Vagina (tissue), 2 donors: ENCODE measurements around the gene INHBC. TPM values are rescaled to one million over a fixed set of nuclear protein-coding genes. Genes with fewer than 3 reads are reported as not detected.

Experiments
- DNase-seq, 2 donors: peaks; one replicate each; pipeline ENCODE4 v3.0.0-alpha.2; 2017; ENCODE audit errors: extremely low spot score in 2 of 2
- H3K27ac ChIP-seq: fragments of 200-600 bp; sonication (generic); one replicate; pipeline ENCODE4 v1.5.1; 2019
- H3K27me3 ChIP-seq: fragments of 200-600 bp; sonication (generic); one replicate; pipeline ENCODE4 v1.5.1; 2019
- H3K36me3 ChIP-seq, 2 donors: fragments of 200-600 bp; sonication (generic); one replicate each; pipeline ENCODE4 v1.5.1; 2017 to 2019
- H3K4me1 ChIP-seq: fragments of 200-600 bp; sonication (generic); one replicate; pipeline ENCODE4 v1.5.1; 2019
- H3K4me3 ChIP-seq, 2 donors: fragments of 200-600 bp; sonication (generic); 1 replicate in 1 of 2; 2 replicates in 1 of 2; pipeline ENCODE4 v1.5.1; 2016 to 2019
- H3K9me3 ChIP-seq: fragments of 200-600 bp; sonication (generic); one replicate; pipeline ENCODE4 v1.5.1; 2019
- CTCF ChIP-seq, 3 experiments: fragments of 450-650 bp in 2 of 3; fragments of 200-600 bp in 1 of 3; sonication (generic) in 1 of 3; IDR thresholded peaks; one replicate each; pipeline ENCODE4 v1.5.1; 2017 to 2019; ENCODE audit warnings: antibody characterized with exemption in 3 of 3, mild to moderate bottlenecking in 2 of 3, moderate library complexity in 2 of 3
- POLR2A ChIP-seq, 2 donors: fragments of 450-650 bp; IDR thresholded peaks; one replicate each; pipeline ENCODE4 v1.6.1; 2017; ENCODE audit warnings: antibody characterized with exemption in 2 of 2, mild to moderate bottlenecking in 2 of 2, moderate library complexity in 2 of 2
- POLR2AphosphoS5 ChIP-seq, 2 donors: sonication (generic); formaldehyde crosslinking; IDR thresholded peaks; one replicate each; pipeline ENCODE4 v1.9.0; 2017; ENCODE audit warnings: antibody characterized with exemption in 2 of 2, mild to moderate bottlenecking in 2 of 2, low read depth in 1 of 2; ENCODE audit not compliant: insufficient read depth in 1 of 2
- intact Hi-C: fragments of 100-400 bp; cut with DNase I; formaldehyde crosslinking; loops from one replicate; pipeline ENCODE4 v1.15.1; 2023
- total RNA-seq: library from RNA; depleted of rRNA; stranded (reverse); fragments of >200 nt; gene quantifications from one replicate; pipeline ENCODE4 v1.2.3, GENCODE V29; 2016

INHBC gene
- total RNA-seq, 1 donor from 2014 or later, result not detected

- Histone ChIP-seq H3K4me3 (peak overlapping the region; percentile 60 to 72), H3K4me1 (peaks cover 31% of the 10 kb centered on the region), H3K9me3 (no peaks in the 10 kb centered on the region), H3K27me3 (no peaks in the 10 kb centered on the region), H3K36me3 (no peaks in the 10 kb centered on the region), H3K27ac (peak overlapping the region; percentile 89)
- DNase-seq, result no peak
- TF ChIP-seq POLR2AphosphoS5 (IDR thresholded peaks at IDR 0.05; ENCODE audit: insufficient read depth in 1 of 2, low read depth in 1 of 2) (no peak), POLR2A (IDR thresholded peaks at IDR 0.05) (no peak), CTCF (IDR thresholded peaks at IDR 0.05) (no peak)
- intact Hi-C loops, result no loop called here
These were observed 26.3 kb downstream of the INHBC start for GRCh38 chr12:57460841-57461275.

GRCh38 chr12:57461276-57461916 lies 26.8 kb downstream of the INHBC start:
- intact Hi-C loops, result no loop called here
- peak in 1 of 2 donors; percentile 18 for TF ChIP-seq POLR2AphosphoS5 (IDR thresholded peaks at IDR 0.05; ENCODE audit: insufficient read depth in 1 of 2, low read depth in 1 of 2)
- TF ChIP-seq CTCF (IDR thresholded peaks at IDR 0.05), result no peak
- TF ChIP-seq POLR2A (IDR thresholded peaks at IDR 0.05), result no peak
- DNase-seq, result no peak

GRCh38 chr12:57461917-57462250 lies 27.3 kb downstream of the INHBC start:
- TF ChIP-seq POLR2AphosphoS5 (IDR thresholded peaks at IDR 0.05; ENCODE audit: insufficient read depth in 1 of 2, low read depth in 1 of 2), result no peak
- no peak for TF ChIP-seq POLR2A (IDR thresholded peaks at IDR 0.05)
- TF ChIP-seq CTCF (IDR thresholded peaks at IDR 0.05), result no peak
- Histone ChIP-seq H3K4me3 (peak overlapping the region; percentile 60 to 72), H3K27me3 (no peaks in the 10 kb centered on the region), H3K9me3 (no peaks in the 10 kb centered on the region), H3K36me3 (no peaks in the 10 kb centered on the region), H3K27ac (peak overlapping the region; percentile 89), H3K4me1 (peaks cover 31% of the 10 kb centered on the region)
- DNase-seq, result no peak
- intact Hi-C loops, result no loop called here

More at GRCh38 chr12:57461276-57461916, 26.8 kb downstream of the INHBC start:
- peak overlapping the region; percentile 60 to 72 for H3K4me3 ChIP-seq
- H3K36me3 ChIP-seq, result no peaks in the 10 kb centered on the region
- H3K9me3 ChIP-seq, result no peaks in the 10 kb centered on the region
- H3K27ac ChIP-seq, result peak overlapping the region; percentile 89
- H3K27me3 ChIP-seq, result no peaks in the 10 kb centered on the region
- H3K4me1 ChIP-seq, result peaks cover 31% of the 10 kb centered on the region

GRCh38 chr12:57462251-57462911 lies 27.8 kb downstream of the INHBC start:
- DNase-seq, result no peak
- Histone ChIP-seq H3K36me3 (no peaks in the 10 kb centered on the region), H3K27ac (peak overlapping the region; percentile 89), H3K4me3 (peak overlapping the region; percentile 60 to 72), H3K9me3 (no peaks in the 10 kb centered on the region), H3K27me3 (no peaks in the 10 kb centered on the region), H3K4me1 (peaks cover 31% of the 10 kb centered on the region)
- no peak for TF ChIP-seq POLR2A (IDR thresholded peaks at IDR 0.05)
- peak; percentile 91 to 97 (median 92) for TF ChIP-seq CTCF (IDR thresholded peaks at IDR 0.05)
- peak; percentile 44 to 76 for TF ChIP-seq POLR2AphosphoS5 (IDR thresholded peaks at IDR 0.05; ENCODE audit: insufficient read depth in 1 of 2, low read depth in 1 of 2)
- intact Hi-C loops, result no loop called here

- no peaks in the 10 kb centered on the region for H3K36me3 ChIP-seq
- H3K27ac ChIP-seq, result peak overlapping the region; percentile 89
- no peaks in the 10 kb centered on the region for H3K27me3 ChIP-seq
- peaks cover 31% of the 10 kb centered on the region for H3K4me1 ChIP-seq
- peak overlapping the region; percentile 60 to 72 for H3K4me3 ChIP-seq
- DNase-seq, result no peak
- TF ChIP-seq CTCF (IDR thresholded peaks at IDR 0.05) (no peak), POLR2A (IDR thresholded peaks at IDR 0.05) (no peak), POLR2AphosphoS5 (IDR thresholded peaks at IDR 0.05; ENCODE audit: insufficient read depth in 1 of 2, low read depth in 1 of 2) (no peak)
- intact Hi-C loops, result no loop called here
- H3K9me3 ChIP-seq, result no peaks in the 10 kb centered on the region
These were observed 28.3 kb downstream of the INHBC start for GRCh38 chr12:57462912-57463253.
